ENCODE measurements around the gene FNDC8.

GRCh38 chr17:35162755-35163154, 41.3 kb downstream of the FNDC8 start:
- TF ChIP-seq CTCF (IDR thresholded peaks at IDR 0.05) (no peak), POLR2A (IDR thresholded peaks at IDR 0.05; ENCODE audit: low read depth) (no peak)
